A549 (cell line): ENCODE measurements around the gene ARHGEF26. TPM values are rescaled to one million over a fixed set of nuclear protein-coding genes. Genes with fewer than 3 reads are reported as not detected.

Experiments used
- ATAC-seq, 2 experiments: fragments of 200-7000 bp in 1 of 2; fragments of >200 bp in 1 of 2; cut with Nextera tagmentation in 1 of 2; cut with Tn5 transposase in 1 of 2; 3 replicates each; pipeline versions ENCODE4 v1.8.0 to v1.9.1; 2018 to 2020; ENCODE audit warnings: mild to moderate bottlenecking in 1 of 2, moderate library complexity in 1 of 2
- CTCF ChIA-PET: fragments of 300-600 bp; sonication (Branson Sonifier 250); formaldehyde crosslinking; extraction: SDS; loops from one replicate; lab custom pipeline; 2021; ENCODE audit warnings: antibody characterized with exemption, inconsistent platforms; lab: Yijun Ruan, JAX
- POLR2A ChIA-PET: fragments of 350-600 bp; formaldehyde crosslinking; extraction: SDS; loops from one replicate; lab custom pipeline; 2021; ENCODE audit warnings: antibody characterized with exemption, inconsistent platforms; lab: Yijun Ruan, JAX
- DNase-seq, 2 experiments: peaks; one replicate each; pipeline versions ENCODE4 v3.0.0 to v3.0.0-alpha.2; 2011 to 2016; ENCODE audit warnings: low read depth in 1 of 2, low spot score in 1 of 2
- FAIRE-seq: peaks from 2 replicates; lab custom pipeline; 2011; peaks lifted over from hg19 to GRCh38; lab: Jason Lieb, UNC
- H3K27ac ChIP-seq, 2 experiments: fragments of >200 bp; sonication (Bioruptor Twin); formaldehyde crosslinking; 3 replicates each; pipeline ENCODE4 v1.5.1; 2016 to 2017
- H3K4me1 ChIP-seq: fragments of >200 bp; sonication (Bioruptor Twin); formaldehyde crosslinking; 3 replicates; pipeline ENCODE4 v1.6.1; 2016
- H3K4me2 ChIP-seq: fragments of >200 bp; sonication (Bioruptor Twin); formaldehyde crosslinking; 3 replicates; pipeline ENCODE4 v1.6.1; 2016
- H3K4me3 ChIP-seq: fragments of >200 bp; sonication (Bioruptor Twin); formaldehyde crosslinking; 3 replicates; pipeline ENCODE4 v1.5.1; 2016
- H3K9me3 ChIP-seq: fragments of >200 bp; sonication (Bioruptor Twin); formaldehyde crosslinking; 3 replicates; pipeline ENCODE4 v1.6.1; 2016
- CBX2 ChIP-seq: fragments of 200-600 bp; sonication (generic); IDR thresholded peaks from 2 replicates; pipeline ENCODE4 v1.6.1; 2016; ENCODE audit warnings: low read depth, mild to moderate bottlenecking, borderline replicate concordance
- CBX8 ChIP-seq: fragments of 200-600 bp; sonication (generic); IDR thresholded peaks from 2 replicates; pipeline ENCODE4 v1.6.1; 2016
- CHD2 ChIP-seq: fragments of 150-350 bp; IDR thresholded peaks from 2 replicates; pipeline ENCODE4 v1.6.1; 2014; ENCODE audit warnings: low read length; ENCODE audit not compliant: partially characterized antibody
- CHD4 ChIP-seq: fragments of 200-600 bp; sonication (generic); IDR thresholded peaks from 2 replicates; pipeline ENCODE4 v1.6.1; 2016; ENCODE audit warnings: antibody characterized with exemption, mild to moderate bottlenecking, borderline replicate concordance
- EHMT2 ChIP-seq: fragments of 200-600 bp; sonication (generic); IDR thresholded peaks from 2 replicates; pipeline ENCODE4 v1.6.1; 2016; ENCODE audit warnings: antibody characterized with exemption, low read depth, mild to moderate bottlenecking, moderate library complexity
- ESRRA ChIP-seq: fragments of 150-350 bp; IDR thresholded peaks from 2 replicates; pipeline ENCODE4 v1.6.1; 2014; ENCODE audit warnings: mild to moderate bottlenecking, low read length, borderline replicate concordance
- FOSB ChIP-seq: fragments of 250-450 bp; sonication (Bioruptor Pico); IDR thresholded peaks from 2 replicates; pipeline ENCODE4 v1.5.0; 2020; ENCODE audit warnings: mild to moderate bottlenecking, moderate library complexity
- GATA3 ChIP-seq: IDR thresholded peaks from 2 replicates; pipeline ENCODE4 v1.6.1; 2012; ENCODE audit warnings: borderline replicate concordance
- HDAC2 ChIP-seq: fragments of 200-600 bp; sonication (generic); IDR thresholded peaks from 2 replicates; pipeline ENCODE4 v1.6.1; 2016
- HES2 ChIP-seq: fragments of >200 bp; sonication (Bioruptor Twin); formaldehyde crosslinking; IDR thresholded peaks from 2 replicates; pipeline ENCODE4 v1.6.1; 2016
- HEYL ChIP-seq: fragments of 250-450 bp; sonication (Bioruptor Pico); IDR thresholded peaks from 2 replicates; pipeline ENCODE4 v1.8.0; 2021; ENCODE audit warnings: mild to moderate bottlenecking, moderate library complexity
- HMGXB4 ChIP-seq: fragments of 250-450 bp; sonication (Bioruptor Pico); IDR thresholded peaks from 2 replicates; pipeline ENCODE4 v1.5.0; 2021; ENCODE audit warnings: mild to moderate bottlenecking, moderate library complexity, borderline replicate concordance
- HOXB5 ChIP-seq: fragments of 250-450 bp; sonication (Bioruptor Pico); IDR thresholded peaks from 2 replicates; pipeline ENCODE4 v1.5.0; 2020; ENCODE audit warnings: mild to moderate bottlenecking, moderate library complexity
- JUNB ChIP-seq: fragments of >200 bp; sonication (Bioruptor Twin); formaldehyde crosslinking; IDR thresholded peaks from 2 replicates; pipeline ENCODE4 v1.6.1; 2016
- KDM1A ChIP-seq: fragments of 200-600 bp; sonication (generic); IDR thresholded peaks from 2 replicates; pipeline ENCODE4 v1.6.1; 2016; ENCODE audit warnings: low read depth, mild to moderate bottlenecking
- MAFK ChIP-seq: fragments of 450-650 bp; IDR thresholded peaks from 2 replicates; pipeline ENCODE4 v1.6.1; 2014; ENCODE audit not compliant: partially characterized antibody
- NFE2L2 ChIP-seq: fragments of 150-350 bp; conservative IDR thresholded peaks from 2 replicates; pipeline ENCODE4 v1.6.1; 2014; ENCODE audit warnings: low read length
- NPAS2 ChIP-seq: fragments of 250-450 bp; sonication (Bioruptor Pico); IDR thresholded peaks from 2 replicates; pipeline ENCODE4 v1.8.0; 2022; ENCODE audit warnings: mild to moderate bottlenecking, moderate library complexity, borderline replicate concordance
- NR3C1 ChIP-seq: fragments of >200 bp; sonication (Bioruptor Twin); formaldehyde crosslinking; IDR thresholded peaks from 3 replicates; pipeline ENCODE4 v1.6.1; 2017
- PHF8 ChIP-seq: fragments of 200-600 bp; sonication (generic); IDR thresholded peaks from 2 replicates; pipeline ENCODE4 v1.6.1; 2016; ENCODE audit warnings: low read depth, mild to moderate bottlenecking, antibody characterized with exemption, moderate library complexity, borderline replicate concordance
- RAD21 ChIP-seq, 2 experiments: fragments of >200 bp in 1 of 2; sonication (Bioruptor Twin) in 1 of 2; formaldehyde crosslinking in 1 of 2; IDR thresholded peaks in 1 of 2; conservative IDR thresholded peaks in 1 of 2; 2 replicates in 1 of 2; 3 replicates in 1 of 2; pipeline ENCODE4 v1.6.1; 2012 to 2018; ENCODE audit warnings: inconsistent platforms in 1 of 2
- RARB ChIP-seq: fragments of 250-450 bp; sonication (Bioruptor Pico); IDR thresholded peaks from 2 replicates; pipeline ENCODE4 v1.8.0; 2021; ENCODE audit warnings: mild to moderate bottlenecking, moderate library complexity
- RCOR1 ChIP-seq: fragments of 150-350 bp; IDR thresholded peaks from 2 replicates; pipeline ENCODE4 v1.6.1; 2014; ENCODE audit warnings: antibody characterized with exemption, low read length, low read depth
- REST ChIP-seq: fragments of 200-600 bp; sonication (generic); IDR thresholded peaks from 2 replicates; pipeline ENCODE4 v1.6.1; 2016; ENCODE audit warnings: antibody characterized with exemption, mild to moderate bottlenecking, moderate library complexity
- TP53 ChIP-seq: fragments of 250-450 bp; sonication (Bioruptor Pico); IDR thresholded peaks from 2 replicates; pipeline ENCODE4 v1.5.0; 2021; ENCODE audit warnings: mild to moderate bottlenecking, moderate library complexity
- USF2 ChIP-seq: fragments of 450-650 bp; IDR thresholded peaks from 2 replicates; pipeline ENCODE4 v1.6.1; 2014; ENCODE audit warnings: antibody characterized with exemption
- ZNF302 ChIP-seq: fragments of 250-450 bp; sonication (Bioruptor Pico); IDR thresholded peaks from 2 replicates; pipeline ENCODE4 v1.9.0; 2021; ENCODE audit warnings: inconsistent platforms, mild to moderate bottlenecking, moderate library complexity
- WGBS: methylation state at CpG from one replicate; pipeline ENCODE4 v1.1.6; 2017; ENCODE audit errors: missing lambda C conversion rate; 5-methylcytosine and 5-hydroxymethylcytosine counted together
- polyA plus RNA-seq, 4 experiments: library from polyadenylated mRNA; depleted of rRNA in 3 of 4; stranded (reverse); fragments of >200 nt; fragmentation: RNase III in 1 of 4; extraction: RNeasy Plus Mini Kit Qiagen cat#74134 plus additional on column Dnase treatment in 1 of 4; gene quantifications; 2 replicates in 3 of 4; 3 replicates in 1 of 4; pipeline ENCODE4 v1.2.3, GENCODE V29; 2011 to 2017

Gene ARHGEF26
- polyA plus RNA-seq, 2 of the 4 experiments (the other 2 are of a cell fraction): 2.9 to 5.8 TPM

GRCh38 chr3:154188437-154188836, 67.2 kb downstream of the ARHGEF26 start:
- Histone ChIP-seq H3K27ac (no peak overlapping the region), H3K4me3 (no peak overlapping the region), H3K4me2 (no peak overlapping the region), H3K9me3 (no peaks in the 10 kb centered on the region), H3K4me1 (no peaks in the 10 kb centered on the region)
- POLR2A ChIA-PET: no interaction called here
- DNase-seq (no peak), ATAC-seq (no peak)
- WGBS: 89% methylated on average over 3 of the region's 3 CpGs
- CTCF ChIA-PET: interaction anchor here (0.7 kb wide), 1 partner anchor 22 kb away, joined by 4 read pairs; no protein-coding TSS in a partner anchor
- no peak for TF ChIP-seq CBX8
- no peak for TF ChIP-seq TP53 (CRISPR knock-in tag)
- no peak for TF ChIP-seq FOSB (CRISPR knock-in tag)
- no peak for TF ChIP-seq RCOR1
- TF ChIP-seq CHD2: no peak
- no peak for TF ChIP-seq NFE2L2
- no peak for TF ChIP-seq HDAC2
- TF ChIP-seq REST: no peak
- no peak for TF ChIP-seq RAD21 (conservative IDR thresholded peaks at IDR 0.05 in 1 of 2, IDR thresholded peaks at IDR 0.05 in 1 of 2)
- no peak for TF ChIP-seq JUNB
- TF ChIP-seq RARB (CRISPR knock-in tag): no peak
- TF ChIP-seq NR3C1: no peak
- no peak for TF ChIP-seq CHD4
- no peak for TF ChIP-seq ESRRA
- no peak for TF ChIP-seq ZNF302 (CRISPR knock-in tag)
- TF ChIP-seq NPAS2 (CRISPR knock-in tag): no peak
- TF ChIP-seq, all 56 proteins: peak for 0
- FAIRE-seq: no peak

- POLR2A ChIA-PET: no interaction called here
- TF ChIP-seq CBX2: no peak
- TF ChIP-seq EHMT2: no peak
- TF ChIP-seq ESRRA: no peak
- TF ChIP-seq HMGXB4 (CRISPR knock-in tag): no peak
- no peak for TF ChIP-seq NR3C1
- no peak for TF ChIP-seq NFE2L2
- no peak for TF ChIP-seq RCOR1
- no peak for TF ChIP-seq HEYL (CRISPR knock-in tag)
- TF ChIP-seq GATA3: no peak
- no peak for TF ChIP-seq CBX8
- no peak for TF ChIP-seq KDM1A
- no peak for TF ChIP-seq PHF8
- TF ChIP-seq HDAC2: no peak
- TF ChIP-seq HOXB5: no peak
- no peak for TF ChIP-seq CHD4
- TF ChIP-seq HES2: no peak
- no peak for TF ChIP-seq MAFK
- TF ChIP-seq USF2: no peak
- TF ChIP-seq FOSB (CRISPR knock-in tag): no peak
- DNase-seq: no peak
- no peak overlapping the region for H3K4me2 ChIP-seq
- no peaks in the 10 kb centered on the region for H3K4me1 ChIP-seq
- CTCF ChIA-PET: interaction anchor here (0.7 kb wide), 1 partner anchor 22 kb away, joined by 4 read pairs; no protein-coding TSS in a partner anchor
- ATAC-seq: no peak
- no peaks in the 10 kb centered on the region for H3K9me3 ChIP-seq
- FAIRE-seq: no peak
- 88% methylated on average over 3 of the region's 3 CpGs for WGBS
- no peak overlapping the region for H3K27ac ChIP-seq
- H3K4me3 ChIP-seq: no peak overlapping the region
These were observed 67.7 kb downstream of the ARHGEF26 start for GRCh38 chr3:154188846-154189245.
